Naive thymus-derived CD4-positive, alpha-beta T cell (primary cell): ENCODE results near the gene ZBTB7C. TPM values are rescaled to one million over a fixed set of nuclear protein-coding genes. Genes with fewer than 3 reads are reported as not detected.

Experiments used
- ATAC-seq: fragments of 150-1000 bp; cut with Tn5 transposase; 2 replicates; pipeline ENCODE4 v1.10.0; 2021; ENCODE audit warnings: mild to moderate bottlenecking, moderate library complexity
- CTCF ChIA-PET: fragments of 350-600 bp; sonication (Branson Sonifier 250); formaldehyde crosslinking; loops from one replicate; lab custom pipeline; 2021; ENCODE audit warnings: antibody characterized with exemption; lab: Charles Lee
- POLR2A ChIA-PET: fragments of 350-600 bp; sonication (Branson Sonifier 250); formaldehyde crosslinking; loops from one replicate; lab custom pipeline; 2021; ENCODE audit warnings: antibody characterized with exemption, inconsistent platforms; lab: Charles Lee
- DNase-seq, 9 donors: peaks; one replicate each; pipeline versions ENCODE4 v3.0.0 to v3.0.0-alpha.2; 2020 to 2022; ENCODE audit warnings: mixed read lengths in 1 of 9
- H3K27ac ChIP-seq: one replicate; pipeline ENCODE4 v1.7.0; 2013; ENCODE audit warnings: mild to moderate bottlenecking, low read depth, low read length, moderate library complexity
- H3K27me3 ChIP-seq, 2 donors: one replicate each; pipeline ENCODE4 v1.7.0; 2013; ENCODE audit warnings: low read length in 2 of 2, mild to moderate bottlenecking in 2 of 2, moderate library complexity in 2 of 2; ENCODE audit not compliant: control insufficient read depth in 2 of 2, insufficient read depth in 2 of 2
- H3K36me3 ChIP-seq, 3 experiments: 1 replicate in 2 of 3; 2 replicates in 1 of 3; pipeline ENCODE4 v1.7.0; 2013; ENCODE audit warnings: low read length in 3 of 3, mild to moderate bottlenecking in 3 of 3, moderate library complexity in 1 of 3; ENCODE audit not compliant: insufficient read depth in 3 of 3, control insufficient read depth in 2 of 3
- H3K4me1 ChIP-seq, 2 donors: one replicate each; pipeline ENCODE4 v1.7.0; 2013; ENCODE audit warnings: low read length in 2 of 2, mild to moderate bottlenecking in 2 of 2, moderate library complexity in 1 of 2; ENCODE audit not compliant: control insufficient read depth in 2 of 2, insufficient read depth in 2 of 2
- H3K4me3 ChIP-seq: 2 replicates; pipeline ENCODE4 v1.7.0; 2013; ENCODE audit warnings: mild to moderate bottlenecking, low read length
- H3K9me3 ChIP-seq, 3 experiments: 1 replicate in 2 of 3; 2 replicates in 1 of 3; pipeline ENCODE4 v1.7.0; 2013; ENCODE audit warnings: low read length in 3 of 3; ENCODE audit not compliant: control insufficient read depth in 2 of 3
- H3K27ac Mint-ChIP-seq, 9 donors: one replicate each; pipeline ENCODE4 v1.8.0; 2020 to 2022; ENCODE audit warnings: mixed read lengths in 9 of 9, mild to moderate bottlenecking in 8 of 9, moderate library complexity in 5 of 9, inconsistent platforms in 2 of 9
- H3K27me3 Mint-ChIP-seq, 5 donors: one replicate each; pipeline ENCODE4 v1.8.0; 2021 to 2022; ENCODE audit warnings: mixed read lengths in 5 of 5, mild to moderate bottlenecking in 1 of 5
- H3K36me3 Mint-ChIP-seq, 5 donors: one replicate each; pipeline ENCODE4 v1.8.0; 2020 to 2022; ENCODE audit warnings: mixed read lengths in 5 of 5, mild to moderate bottlenecking in 3 of 5, inconsistent platforms in 1 of 5
- H3K4me1 Mint-ChIP-seq, 7 donors: one replicate each; pipeline ENCODE4 v1.8.0; 2020 to 2022; ENCODE audit warnings: mixed read lengths in 7 of 7, mild to moderate bottlenecking in 3 of 7, inconsistent platforms in 1 of 7
- H3K4me3 Mint-ChIP-seq, 10 donors: one replicate each; pipeline ENCODE4 v1.8.0; 2020 to 2022; ENCODE audit warnings: mild to moderate bottlenecking in 10 of 10, mixed read lengths in 10 of 10, moderate library complexity in 6 of 10, inconsistent platforms in 2 of 10
- H3K9me3 Mint-ChIP-seq, 11 donors: one replicate each; pipeline ENCODE4 v1.8.0; 2020 to 2022; ENCODE audit warnings: mixed read lengths in 11 of 11, mild to moderate bottlenecking in 4 of 11, inconsistent platforms in 1 of 11, moderate library complexity in 1 of 11
- intact Hi-C, 2 donors: fragments of 100-400 bp; cut with micrococcal nuclease; formaldehyde crosslinking; loops; one replicate each; pipeline ENCODE4 v1.15.1; 2023
- polyA plus RNA-seq, 2 donors: library from polyadenylated mRNA; unstranded; fragments of 300-500 nt; fragmentation: Illumina TruSeq; gene quantifications; one replicate each; pipeline ENCODE4 v1.2.3, GENCODE V29; 2021
- total RNA-seq, 6 experiments: library from RNA in 5 of 6; stranded (reverse) in 5 of 6; gene quantifications; 1 replicate in 5 of 6; 2 replicates in 1 of 6; pipeline ENCODE4 v1.2.3 and lab custom pipeline; 2021 to 2026

The ZBTB7C gene
- total and polyA plus RNA-seq, 7 experiments from 2014 or later: 0.51 TPM; not detected in 6

- ChIA-PET POLR2A (no interaction called here), CTCF (no interaction called here)
- Histone ChIP-seq H3K9me3 (no peaks in the 10 kb centered on the region), H3K4me3 (no peak overlapping the region), H3K27me3 (no peaks in the 10 kb centered on the region), H3K36me3 (no peaks in the 10 kb centered on the region), H3K4me1 (no peaks in the 10 kb centered on the region), H3K27ac (no peak overlapping the region)
- intact Hi-C loops: no loop called here
- Mint-ChIP-seq H3K36me3 (peaks cover 0 to 10% (median 0%) of the 10 kb centered on the region in 5 donors), H3K4me3 (no peak overlapping the region), H3K27me3 (peaks cover 20 to 39% (median 27%) of the 10 kb centered on the region in 5 donors), H3K9me3 (peaks cover 2 to 21% (median 9%) of the 10 kb centered on the region in 11 donors), H3K4me1 (no peaks in the 10 kb centered on the region), H3K27ac (no peak overlapping the region)
- ATAC-seq (no peak), DNase-seq (no peak)
Observed at GRCh38 chr18:48250918-48251317, 158.3 kb downstream of the ZBTB7C start.

- H3K4me3 ChIP-seq: no peak overlapping the region
- ChIA-PET CTCF (no interaction called here), POLR2A (no interaction called here)
- Mint-ChIP-seq H3K9me3 (peaks cover 2 to 16% (median 9%) of the 10 kb centered on the region in 11 donors), H3K36me3 (peaks cover 0 to 10% (median 0%) of the 10 kb centered on the region in 5 donors), H3K4me3 (no peak overlapping the region), H3K4me1 (no peaks in the 10 kb centered on the region), H3K27ac (no peak overlapping the region), H3K27me3 (peaks cover 20 to 34% (median 27%) of the 10 kb centered on the region in 5 donors)
- H3K4me1 ChIP-seq: no peaks in the 10 kb centered on the region
- ATAC-seq (no peak), DNase-seq (no peak)
- no peak overlapping the region for H3K27ac ChIP-seq
- H3K27me3 ChIP-seq: no peaks in the 10 kb centered on the region
- H3K36me3 ChIP-seq: no peaks in the 10 kb centered on the region
- H3K9me3 ChIP-seq: no peaks in the 10 kb centered on the region
- intact Hi-C loops: no loop called here
Observed at GRCh38 chr18:48250362-48250907, 158.7 kb downstream of the ZBTB7C start.

GRCh38 chr18:48249854-48250253 lies 159.3 kb downstream of the ZBTB7C start:
- intact Hi-C loops: no loop called here
- H3K36me3 ChIP-seq: no peaks in the 10 kb centered on the region
- DNase-seq (no peak), ATAC-seq (no peak)
- Mint-ChIP-seq H3K4me3 (no peak overlapping the region), H3K9me3 (peaks cover 2 to 16% (median 9%) of the 10 kb centered on the region in 11 donors), H3K27me3 (peaks cover 20 to 34% (median 27%) of the 10 kb centered on the region in 5 donors), H3K27ac (no peak overlapping the region), H3K36me3 (peaks cover 0 to 10% (median 0%) of the 10 kb centered on the region in 5 donors), H3K4me1 (no peaks in the 10 kb centered on the region)
- no peaks in the 10 kb centered on the region for H3K27me3 ChIP-seq
- H3K9me3 ChIP-seq: no peaks in the 10 kb centered on the region
- H3K27ac ChIP-seq: no peak overlapping the region
- CTCF ChIA-PET: no interaction called here
- POLR2A ChIA-PET: no interaction called here
- no peaks in the 10 kb centered on the region for H3K4me1 ChIP-seq
- no peak overlapping the region for H3K4me3 ChIP-seq

GRCh38 chr18:48244530-48244929 lies 164.7 kb downstream of the ZBTB7C start:
- no peak for DNase-seq
- Mint-ChIP-seq H3K27ac (no peak overlapping the region), H3K4me3 (no peak overlapping the region), H3K4me1 (no peaks in the 10 kb centered on the region), H3K9me3 (peaks cover 0 to 34% (median 11%) of the 10 kb centered on the region in 11 donors), H3K36me3 (peaks cover 0 to 5% (median 0%) of the 10 kb centered on the region in 5 donors), H3K27me3 (peaks cover 16 to 51% (median 28%) of the 10 kb centered on the region in 5 donors)
- H3K36me3 ChIP-seq: no peaks in the 10 kb centered on the region
- H3K27ac ChIP-seq: no peak overlapping the region
- intact Hi-C loops: no loop called here
- H3K27me3 ChIP-seq: no peaks in the 10 kb centered on the region
- ATAC-seq: no peak
- no peaks in the 10 kb centered on the region for H3K4me1 ChIP-seq
- H3K4me3 ChIP-seq: no peak overlapping the region
- ChIA-PET CTCF (no interaction called here), POLR2A (no interaction called here)
- H3K9me3 ChIP-seq: no peaks in the 10 kb centered on the region

GRCh38 chr18:48238636-48239035 lies 170.5 kb downstream of the ZBTB7C start:
- peaks cover 2 to 58% (median 16%) of the 10 kb centered on the region in 11 donors for H3K9me3 Mint-ChIP-seq
- POLR2A ChIA-PET: no interaction called here
- H3K4me3 Mint-ChIP-seq: no peak overlapping the region
- ATAC-seq (no peak), DNase-seq (no peak)
- peaks cover 45 to 78% (median 61%) of the 10 kb centered on the region in 5 donors for H3K27me3 Mint-ChIP-seq
- Histone ChIP-seq H3K36me3 (no peaks in the 10 kb centered on the region), H3K27me3 (no peaks in the 10 kb centered on the region), H3K27ac (no peak overlapping the region), H3K9me3 (no peaks in the 10 kb centered on the region), H3K4me1 (no peaks in the 10 kb centered on the region), H3K4me3 (no peak overlapping the region)
- intact Hi-C loops: no loop called here
- peak overlapping the region in 1 of 9 donors; percentile 50 for H3K27ac Mint-ChIP-seq
- H3K4me1 Mint-ChIP-seq: peaks cover 0 to 16% (median 0%) of the 10 kb centered on the region in 7 donors
- CTCF ChIA-PET: no interaction called here
- peaks cover 3 to 16% (median 6%) of the 10 kb centered on the region in 5 donors for H3K36me3 Mint-ChIP-seq

GRCh38 chr18:48238206-48238605 lies 171.0 kb downstream of the ZBTB7C start:
- peaks cover 2 to 54% (median 16%) of the 10 kb centered on the region in 11 donors for H3K9me3 Mint-ChIP-seq
- Histone ChIP-seq H3K4me3 (no peak overlapping the region), H3K36me3 (no peaks in the 10 kb centered on the region), H3K27ac (no peak overlapping the region), H3K9me3 (no peaks in the 10 kb centered on the region), H3K4me1 (no peaks in the 10 kb centered on the region), H3K27me3 (no peaks in the 10 kb centered on the region)
- peaks cover 3 to 16% (median 6%) of the 10 kb centered on the region in 5 donors for H3K36me3 Mint-ChIP-seq
- POLR2A ChIA-PET: no interaction called here
- H3K27ac Mint-ChIP-seq: peak overlapping the region in 1 of 9 donors; percentile 50
- CTCF ChIA-PET: no interaction called here
- H3K27me3 Mint-ChIP-seq: peaks cover 45 to 78% (median 57%) of the 10 kb centered on the region in 5 donors
- DNase-seq: no peak
- H3K4me1 Mint-ChIP-seq: peaks cover 0 to 16% (median 0%) of the 10 kb centered on the region in 7 donors
- peak overlapping the region in 1 of 10 donors; percentile 16 for H3K4me3 Mint-ChIP-seq
- intact Hi-C loops: no loop called here
- ATAC-seq: no peak

GRCh38 chr18:48236822-48237221 lies 172.4 kb downstream of the ZBTB7C start:
- Mint-ChIP-seq H3K27me3 (peaks cover 40 to 78% (median 50%) of the 10 kb centered on the region in 5 donors), H3K36me3 (peaks cover 3 to 16% (median 6%) of the 10 kb centered on the region in 5 donors), H3K4me3 (no peak overlapping the region), H3K27ac (no peak overlapping the region), H3K4me1 (peaks cover 0 to 16% (median 0%) of the 10 kb centered on the region in 7 donors), H3K9me3 (peaks cover 2 to 54% (median 16%) of the 10 kb centered on the region in 11 donors)
- Histone ChIP-seq H3K4me1 (no peaks in the 10 kb centered on the region), H3K27ac (no peak overlapping the region), H3K36me3 (no peaks in the 10 kb centered on the region), H3K9me3 (no peaks in the 10 kb centered on the region), H3K4me3 (no peak overlapping the region), H3K27me3 (no peaks in the 10 kb centered on the region)
- ChIA-PET CTCF (no interaction called here), POLR2A (no interaction called here)
- intact Hi-C loops: no loop called here
- DNase-seq: no peak
- ATAC-seq: no peak
